IPS-11a (cell line): Measurements from ENCODE around the gene NR3C1.
A peak's percentile ranks its signal among the peaks of the same experiment; 100 is the strongest.

Source experiments
- H3K4me3 ChIP-seq: one replicate; pipeline ENCODE4 v1.5.1; 2013; ENCODE audit warnings: low read depth, low read length, control low read depth

Gene NR3C1

DNA sequence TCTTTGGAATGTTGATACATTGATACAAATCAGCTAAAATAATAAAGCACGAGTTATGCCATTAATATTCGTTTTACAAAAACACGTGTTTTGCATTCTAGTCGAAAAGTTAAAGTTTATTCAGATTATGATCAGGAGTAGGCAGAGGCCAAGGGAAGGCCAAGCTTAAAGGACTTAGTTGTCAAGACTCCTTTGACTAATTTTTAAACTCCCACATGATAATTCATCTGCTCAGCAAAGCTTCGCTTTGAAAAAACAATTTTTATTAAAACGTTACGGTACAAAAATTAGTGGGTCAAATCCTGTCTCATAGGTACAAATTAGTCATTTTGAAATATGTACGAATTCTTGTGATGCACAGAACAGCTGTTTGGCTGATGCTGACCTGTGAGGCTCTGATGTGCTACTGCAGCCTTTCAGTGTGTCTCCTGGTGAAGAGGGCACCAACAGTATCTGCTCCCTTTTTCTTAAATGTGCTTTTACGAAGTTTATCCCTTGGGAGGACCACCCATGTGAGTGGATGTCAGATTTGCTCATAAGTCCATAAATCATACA lies 23.0 kb upstream of the NR3C1 start:
- no peak overlapping the region for H3K4me3 ChIP-seq

- H3K4me3 ChIP-seq, result no peak overlapping the region
Measured at GRCh38 chr5:143425835-143426234, 22.3 kb upstream of the NR3C1 start.

DNA sequence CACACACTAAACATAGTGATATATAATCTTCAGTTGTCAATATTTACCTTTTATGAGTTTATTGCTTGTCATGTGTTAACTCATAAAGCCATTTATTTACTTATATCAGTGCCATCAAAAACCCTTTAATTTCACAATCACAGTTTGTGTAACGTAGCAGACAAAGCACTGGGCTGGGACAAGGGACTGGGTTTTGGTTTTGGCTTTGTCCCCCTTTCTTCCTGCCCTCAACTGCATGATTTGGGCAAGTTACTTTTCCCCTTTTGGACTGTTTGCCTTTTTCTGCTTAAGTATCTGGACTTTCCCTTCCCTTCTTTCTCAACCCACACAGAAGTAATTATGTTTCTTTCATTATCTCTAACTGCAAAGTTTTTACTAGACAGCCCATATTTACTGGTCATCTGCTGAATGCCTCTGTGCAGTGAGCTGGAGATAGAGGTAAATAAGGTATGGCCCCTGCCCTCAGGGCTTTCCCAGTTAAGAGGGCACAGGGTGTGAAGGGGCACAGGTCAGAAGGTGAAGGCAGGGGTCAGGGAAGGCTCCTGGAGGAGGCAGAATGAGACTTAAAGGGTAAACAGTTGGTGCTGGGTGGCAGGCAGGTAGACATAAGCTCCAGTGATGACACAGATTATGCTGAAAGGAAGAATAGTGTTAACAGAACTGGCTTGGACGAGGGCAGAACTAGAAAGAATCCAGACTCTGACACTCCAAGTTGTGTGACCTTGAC lies 14.8 kb upstream of the NR3C1 start:
- H3K4me3 ChIP-seq, result no peak overlapping the region

- H3K4me3 ChIP-seq, result no peak overlapping the region
Measured at GRCh38 chr5:143417503-143418139, 14.1 kb upstream of the NR3C1 start.

DNA sequence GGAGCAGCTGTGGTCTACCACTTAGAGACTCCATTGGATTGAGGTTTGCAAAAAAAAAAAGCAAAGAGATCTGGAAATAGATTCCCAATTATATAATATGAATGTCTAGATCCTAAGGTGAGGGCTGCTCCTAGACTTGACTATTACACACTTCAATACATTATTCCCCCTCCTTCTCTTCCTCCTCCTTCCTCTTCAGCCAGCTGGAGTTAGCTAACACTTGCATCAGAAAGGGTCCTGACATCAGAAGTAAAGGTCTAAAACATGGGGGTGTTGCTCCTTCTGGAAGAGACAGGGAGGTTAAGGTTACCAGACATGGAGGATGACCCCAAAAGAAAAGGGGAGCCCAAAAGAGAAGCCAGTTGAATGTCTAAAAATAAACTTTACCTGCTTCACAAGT lies 12.9 kb upstream of the NR3C1 start:
- no peak overlapping the region for H3K4me3 ChIP-seq

DNA sequence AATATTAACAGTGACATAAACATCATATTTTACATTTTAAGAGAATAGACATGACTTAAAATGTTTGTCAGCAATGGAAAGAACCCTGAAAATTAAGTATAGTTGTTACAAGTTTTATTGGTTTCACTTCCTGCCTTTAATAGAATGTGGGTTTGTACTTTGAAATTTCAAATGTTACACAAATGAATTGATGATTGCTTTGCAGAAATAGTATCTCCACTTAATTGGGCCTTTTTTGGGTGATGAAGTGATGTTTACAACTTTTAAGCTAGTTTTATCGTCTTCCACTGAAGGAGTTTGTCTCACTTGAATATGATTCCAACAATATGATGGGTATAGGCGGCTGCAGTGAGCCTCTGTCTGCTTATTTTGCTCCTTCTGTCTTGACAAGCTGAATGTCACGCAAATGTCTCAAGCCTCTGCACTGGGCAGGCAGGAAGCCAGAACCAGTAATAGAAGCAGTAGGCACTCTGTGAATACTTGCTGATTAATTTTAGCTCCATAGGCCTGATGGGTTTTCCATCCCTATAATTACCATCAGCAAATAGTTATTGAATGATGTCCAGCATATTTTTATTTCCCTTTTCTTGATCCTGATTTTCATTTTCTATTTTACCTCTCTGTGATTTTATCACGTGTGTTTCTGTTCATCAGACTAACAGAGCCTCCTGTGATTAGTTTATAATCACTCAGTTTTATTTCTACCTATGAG lies 10.6 kb upstream of the NR3C1 start:
- H3K4me3 ChIP-seq, result no peak overlapping the region

DNA sequence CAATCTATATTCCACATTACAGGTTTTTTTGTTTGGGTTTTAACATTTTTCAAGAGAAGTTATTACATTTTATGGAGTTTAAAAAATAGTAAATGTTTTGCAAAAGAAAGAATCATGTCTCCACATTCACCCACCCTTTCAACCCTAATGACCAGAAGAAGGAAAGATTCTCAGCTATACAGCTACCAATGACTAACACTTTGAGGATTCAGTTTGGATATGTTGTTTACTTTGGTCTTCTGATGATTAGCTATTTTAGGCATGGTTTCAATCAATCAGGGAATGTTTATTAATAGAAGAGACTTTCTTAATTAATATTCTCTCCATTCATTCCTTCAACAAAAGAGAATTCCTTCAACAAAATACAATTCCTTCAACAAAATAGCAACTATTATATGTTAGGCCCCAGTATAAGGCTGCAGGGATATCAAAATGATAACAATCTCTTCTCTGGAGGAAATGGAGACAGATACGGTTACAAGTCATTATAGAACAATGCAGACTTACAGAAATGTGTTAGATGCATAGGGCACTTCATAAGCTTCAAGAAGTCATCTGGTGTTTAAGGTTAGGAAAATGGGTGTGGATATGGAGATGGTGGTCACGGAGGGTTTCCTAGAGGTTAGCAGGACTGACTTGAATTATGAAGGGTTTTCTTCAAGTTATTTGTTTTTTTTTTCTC lies 9.3 kb upstream of the NR3C1 start:
- no peak overlapping the region for H3K4me3 ChIP-seq

- no peak overlapping the region for H3K4me3 ChIP-seq
Measured at GRCh38 chr5:143409926-143410325, 6.4 kb upstream of the NR3C1 start.

DNA sequence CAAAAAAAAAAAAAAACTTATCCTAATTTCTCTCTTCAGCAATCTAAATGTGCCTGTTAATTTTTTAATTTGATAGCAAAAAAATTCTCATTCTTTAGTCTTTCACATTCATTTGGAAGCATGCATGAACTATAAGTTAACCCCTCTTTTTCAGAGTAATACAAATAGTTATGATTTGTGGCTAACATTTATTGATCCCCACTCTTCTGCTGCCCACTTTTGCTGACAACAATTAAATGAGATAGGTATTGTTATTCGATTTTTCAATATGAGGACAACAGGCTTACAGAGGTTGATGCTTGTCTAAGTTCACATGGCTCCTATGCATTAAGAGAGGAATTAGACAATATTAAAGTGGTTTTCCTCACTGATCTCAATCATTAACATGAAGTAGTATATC lies 2.9 kb upstream of the NR3C1 start:
- no peak overlapping the region for H3K4me3 ChIP-seq

DNA sequence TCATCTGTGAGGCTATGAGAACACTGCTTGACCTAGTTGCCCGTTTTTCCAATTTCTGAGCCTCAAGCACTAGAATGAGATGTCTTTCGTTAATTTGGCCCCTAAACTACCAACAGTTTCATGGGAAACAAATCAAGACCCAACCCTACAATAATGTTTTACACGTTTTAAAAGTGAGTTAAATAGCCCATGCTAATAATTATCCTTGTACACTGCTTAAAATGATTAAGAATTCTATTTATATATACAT lies 2.3 kb upstream of the NR3C1 start:
- peak overlapping the region; percentile 66 for H3K4me3 ChIP-seq

- H3K4me3 ChIP-seq, result peak overlapping the region; percentile 66
Measured at GRCh38 chr5:143405063-143405848, 1.8 kb upstream of the NR3C1 start.

GRCh38 chr5:143404416-143405062 lies 1.1 kb upstream of the NR3C1 start:
- peak overlapping the region; percentile 66 for H3K4me3 ChIP-seq

DNA sequence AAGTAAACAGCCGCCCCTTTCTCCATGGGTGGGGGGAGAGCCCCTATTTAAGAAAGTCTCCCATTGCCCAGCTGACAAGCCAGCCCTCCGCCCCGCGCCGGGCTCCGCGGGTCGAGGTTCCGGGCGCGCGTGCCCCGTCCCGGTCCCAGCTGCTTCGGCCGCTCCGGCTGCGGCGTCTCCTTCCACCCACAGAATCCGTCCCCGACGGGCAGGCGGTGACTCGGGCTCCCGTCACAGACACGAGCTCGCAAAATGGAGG lies 223 bp downstream of the NR3C1 start:
- H3K4me3 ChIP-seq, result peak overlapping the region; percentile 61

DNA sequence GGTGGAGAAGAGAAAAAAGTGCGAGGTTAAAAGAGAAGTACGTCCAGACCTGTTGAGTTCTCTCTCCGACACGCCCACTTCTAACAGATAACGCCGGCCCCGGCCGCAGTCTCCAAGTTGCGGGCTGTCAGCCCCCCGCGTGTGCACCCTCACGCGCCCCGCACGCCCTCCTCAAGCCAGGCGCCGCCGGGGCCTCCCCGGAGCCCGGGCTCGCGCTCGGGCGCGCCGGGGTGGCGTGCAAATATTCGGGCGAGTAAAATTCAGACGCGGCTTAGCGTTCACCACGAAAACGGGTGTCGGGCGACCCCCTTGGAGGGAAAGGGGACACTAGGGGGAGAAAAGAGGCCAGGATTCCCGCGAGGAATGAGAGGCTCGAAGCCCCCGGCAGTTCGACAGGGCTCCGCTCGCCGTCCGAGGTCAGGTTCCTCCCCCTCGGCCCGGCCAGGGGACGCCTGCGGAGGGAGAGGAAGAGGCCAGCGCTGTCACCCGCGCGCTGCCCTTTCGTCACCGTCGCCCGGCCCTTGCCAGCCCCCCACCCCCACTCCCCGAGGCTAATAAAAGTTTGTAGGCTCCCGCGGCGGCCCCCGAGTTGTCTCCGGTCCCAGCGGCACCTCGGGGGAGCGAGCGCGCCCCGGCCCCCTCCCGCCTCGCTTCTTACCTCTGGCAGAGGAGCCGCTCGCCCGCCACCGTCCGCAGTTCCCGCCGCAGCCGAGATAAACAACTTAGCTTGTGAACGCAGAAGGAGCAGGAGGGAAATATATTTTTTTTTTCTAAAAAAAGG lies 743 bp downstream of the NR3C1 start:
- peak overlapping the region; percentile 61 for H3K4me3 ChIP-seq

GRCh38 chr5:143402017-143402552 lies 1.4 kb downstream of the NR3C1 start:
- peak overlapping the region; percentile 61 for H3K4me3 ChIP-seq

DNA sequence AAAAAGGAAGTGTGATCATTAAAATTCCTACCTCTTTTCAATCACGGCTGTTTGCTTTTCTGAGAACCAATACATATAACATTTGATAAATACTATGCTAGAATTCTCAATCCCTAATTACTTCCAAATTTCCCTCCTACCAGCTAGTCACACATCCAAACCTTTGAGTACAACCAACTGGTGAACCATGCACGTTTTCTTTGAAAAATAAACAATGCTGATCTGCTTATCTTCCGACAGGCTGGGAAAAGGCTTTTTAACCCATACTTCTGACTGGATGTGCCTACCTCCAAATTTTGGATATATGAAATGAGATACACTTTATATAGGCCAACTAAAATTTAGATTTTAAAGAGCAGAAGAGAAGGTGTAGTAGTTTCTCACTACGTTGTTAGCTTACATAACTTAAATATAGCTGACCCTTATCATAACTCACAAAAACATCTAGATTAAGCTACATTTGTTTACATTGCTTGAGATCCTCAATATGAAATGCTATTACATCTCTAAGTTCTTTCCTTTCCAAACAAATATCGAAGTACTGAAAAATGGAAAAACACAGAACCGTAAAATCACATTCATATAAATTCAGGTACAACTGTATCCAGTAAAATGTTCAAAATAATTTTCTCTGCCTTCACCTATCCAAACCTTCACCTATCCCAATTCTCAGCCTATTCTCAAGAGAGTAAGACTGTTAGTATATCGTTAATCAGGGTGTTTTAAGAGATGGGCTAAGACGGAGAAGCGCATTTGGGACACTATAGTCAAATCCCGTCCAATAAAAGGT lies 2.1 kb downstream of the NR3C1 start:
- H3K4me3 ChIP-seq, result no peak overlapping the region

DNA sequence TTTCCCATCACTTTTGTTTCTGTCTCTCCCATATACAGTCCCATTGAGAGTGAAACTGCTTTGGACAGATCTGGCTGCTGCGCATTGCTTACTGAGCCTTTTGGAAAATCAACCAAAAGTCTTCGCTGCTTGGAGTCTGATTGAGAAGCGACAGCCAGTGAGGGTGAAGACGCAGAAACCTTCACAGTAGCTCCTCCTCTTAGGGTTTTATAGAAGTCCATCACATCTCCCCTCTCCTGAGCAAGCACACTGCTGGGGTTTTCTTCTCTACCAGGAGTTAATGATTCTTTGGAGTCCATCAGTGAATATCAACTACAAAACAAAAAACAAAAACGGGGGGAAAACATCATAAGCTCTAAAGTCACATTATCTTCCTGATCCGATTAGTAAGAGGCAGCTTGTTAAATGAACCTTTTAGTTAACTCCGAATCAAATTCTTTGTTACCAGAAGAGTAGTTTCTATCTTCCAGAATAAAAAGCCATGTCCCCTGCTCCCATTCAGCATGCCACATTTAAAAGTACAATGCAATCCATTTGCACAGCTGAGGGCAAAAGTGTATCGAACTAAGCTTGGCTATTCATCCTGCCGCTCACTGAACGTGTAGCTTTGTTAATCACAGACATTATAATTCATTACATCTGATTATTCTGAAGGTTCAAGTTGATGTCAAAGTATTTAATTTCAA lies 2.8 kb downstream of the NR3C1 start:
- H3K4me3 ChIP-seq, result no peak overlapping the region
